Ishikawa (cell line): ENCODE measurements around the gene KDELR1.

ENCODE experiments used
- CEBPB ChIP-seq: IDR thresholded peaks from 2 replicates; pipeline ENCODE4 v1.6.1; 2012
- EGR1 ChIP-seq: IDR thresholded peaks from 2 replicates; pipeline ENCODE4 v1.6.1; 2012
- EP300 ChIP-seq: IDR thresholded peaks from 2 replicates; pipeline ENCODE4 v1.6.1; 2012; ENCODE audit warnings: borderline replicate concordance
- RAD21 ChIP-seq: IDR thresholded peaks from 2 replicates; pipeline ENCODE4 v1.6.1; 2012; ENCODE audit warnings: low read depth
- ZBTB7A ChIP-seq: IDR thresholded peaks from 2 replicates; pipeline ENCODE4 v1.6.1; 2012; ENCODE audit warnings: low read depth
- TF ChIP-seq, protein P1 (sequence below): IDR thresholded peaks from 2 replicates; pipeline ENCODE4 v1.6.1; 2012; ENCODE audit warnings: low read depth, mild to moderate bottlenecking
- TF ChIP-seq, protein P2 (sequence below): IDR thresholded peaks from 2 replicates; pipeline ENCODE4 v1.6.1; 2012

DNA sequence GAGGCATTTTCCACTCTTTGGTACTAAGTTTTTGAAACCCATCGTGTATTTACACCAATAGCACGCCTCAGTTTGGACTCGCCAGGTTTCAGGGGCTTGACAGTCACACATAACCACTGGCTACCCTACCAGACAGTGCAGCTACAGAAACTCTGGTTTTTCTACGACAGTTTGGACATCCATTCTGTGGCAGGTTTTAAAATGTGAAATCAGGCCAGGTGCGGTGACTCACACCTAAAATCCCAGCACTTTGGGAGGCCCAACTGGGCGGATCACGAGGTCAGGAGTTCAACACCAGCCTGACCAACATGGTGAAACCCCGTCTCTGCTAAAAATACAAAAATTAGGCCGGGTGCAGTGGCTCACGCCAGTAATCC is 13.2 kb downstream of the KDELR1 start:
- TF ChIP-seq EP300 = no peak
- TF ChIP-seq CEBPB = no peak
- TF ChIP-seq EGR1 = no peak
- TF ChIP-seq, protein P1, sequence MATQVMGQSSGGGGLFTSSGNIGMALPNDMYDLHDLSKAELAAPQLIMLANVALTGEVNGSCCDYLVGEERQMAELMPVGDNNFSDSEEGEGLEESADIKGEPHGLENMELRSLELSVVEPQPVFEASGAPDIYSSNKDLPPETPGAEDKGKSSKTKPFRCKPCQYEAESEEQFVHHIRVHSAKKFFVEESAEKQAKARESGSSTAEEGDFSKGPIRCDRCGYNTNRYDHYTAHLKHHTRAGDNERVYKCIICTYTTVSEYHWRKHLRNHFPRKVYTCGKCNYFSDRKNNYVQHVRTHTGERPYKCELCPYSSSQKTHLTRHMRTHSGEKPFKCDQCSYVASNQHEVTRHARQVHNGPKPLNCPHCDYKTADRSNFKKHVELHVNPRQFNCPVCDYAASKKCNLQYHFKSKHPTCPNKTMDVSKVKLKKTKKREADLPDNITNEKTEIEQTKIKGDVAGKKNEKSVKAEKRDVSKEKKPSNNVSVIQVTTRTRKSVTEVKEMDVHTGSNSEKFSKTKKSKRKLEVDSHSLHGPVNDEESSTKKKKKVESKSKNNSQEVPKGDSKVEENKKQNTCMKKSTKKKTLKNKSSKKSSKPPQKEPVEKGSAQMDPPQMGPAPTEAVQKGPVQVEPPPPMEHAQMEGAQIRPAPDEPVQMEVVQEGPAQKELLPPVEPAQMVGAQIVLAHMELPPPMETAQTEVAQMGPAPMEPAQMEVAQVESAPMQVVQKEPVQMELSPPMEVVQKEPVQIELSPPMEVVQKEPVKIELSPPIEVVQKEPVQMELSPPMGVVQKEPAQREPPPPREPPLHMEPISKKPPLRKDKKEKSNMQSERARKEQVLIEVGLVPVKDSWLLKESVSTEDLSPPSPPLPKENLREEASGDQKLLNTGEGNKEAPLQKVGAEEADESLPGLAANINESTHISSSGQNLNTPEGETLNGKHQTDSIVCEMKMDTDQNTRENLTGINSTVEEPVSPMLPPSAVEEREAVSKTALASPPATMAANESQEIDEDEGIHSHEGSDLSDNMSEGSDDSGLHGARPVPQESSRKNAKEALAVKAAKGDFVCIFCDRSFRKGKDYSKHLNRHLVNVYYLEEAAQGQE = no peak
- no peak for TF ChIP-seq RAD21
- no peak for TF ChIP-seq ZBTB7A
- TF ChIP-seq, protein P2, sequence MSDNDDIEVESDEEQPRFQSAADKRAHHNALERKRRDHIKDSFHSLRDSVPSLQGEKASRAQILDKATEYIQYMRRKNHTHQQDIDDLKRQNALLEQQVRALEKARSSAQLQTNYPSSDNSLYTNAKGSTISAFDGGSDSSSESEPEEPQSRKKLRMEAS = no peak
